GM23338 (cell line): ENCODE data around the gene EZR. TPM values are rescaled to one million over a fixed set of nuclear protein-coding genes. Genes with fewer than 3 reads are reported as not detected.

Experiments used
- ATAC-seq: fragments of 200-7000 bp; cut with Tn5 transposase; 3 replicates; pipeline ENCODE4 v1.9.1; 2020
- DNase-seq: peaks from one replicate; pipeline ENCODE4 v3.0.0-alpha.2; 2015; ENCODE audit warnings: low spot score
- H2AFZ ChIP-seq: fragments of 200-600 bp; sonication (generic); 2 replicates; pipeline ENCODE4 v1.8.0; 2016; ENCODE audit warnings: antibody characterized with exemption, mild to moderate bottlenecking, moderate library complexity
- H3F3A ChIP-seq: fragments of 200-600 bp; sonication (generic); replicated peaks from 2 replicates; pipeline ENCODE4 v1.8.0; 2017; ENCODE audit warnings: antibody characterized with exemption, mixed run types, low read depth
- H3K27ac ChIP-seq: fragments of 200-600 bp; sonication (generic); 2 replicates; pipeline ENCODE4 v1.6.1; 2016; ENCODE audit warnings: low read depth
- H3K27me3 ChIP-seq: fragments of 200-600 bp; sonication (generic); 2 replicates; pipeline ENCODE4 v1.8.0; 2016; ENCODE audit warnings: mild to moderate bottlenecking, mixed run types, moderate library complexity; ENCODE audit not compliant: insufficient read depth
- H3K36me3 ChIP-seq: fragments of 200-600 bp; sonication (generic); 2 replicates; pipeline ENCODE4 v1.8.0; 2016; ENCODE audit warnings: mild to moderate bottlenecking; ENCODE audit not compliant: insufficient read depth
- H3K4me1 ChIP-seq: fragments of 200-600 bp; sonication (generic); 2 replicates; pipeline ENCODE4 v1.8.0; 2016; ENCODE audit warnings: mild to moderate bottlenecking, moderate library complexity; ENCODE audit not compliant: insufficient read depth
- H3K4me2 ChIP-seq: fragments of 200-600 bp; sonication (generic); 2 replicates; pipeline ENCODE4 v1.7.1; 2017; ENCODE audit warnings: mixed run types
- H3K4me3 ChIP-seq: fragments of 200-600 bp; sonication (generic); 2 replicates; pipeline ENCODE4 v1.6.1; 2016; ENCODE audit warnings: mixed run types
- H3K79me2 ChIP-seq: fragments of 200-600 bp; sonication (generic); replicated peaks from 2 replicates; pipeline ENCODE4 v1.8.0; 2017; ENCODE audit warnings: mild to moderate bottlenecking; ENCODE audit not compliant: insufficient read depth
- H3K9me2 ChIP-seq: fragments of 200-600 bp; sonication (generic); 2 replicates; pipeline ENCODE4 v1.8.0; 2017; ENCODE audit not compliant: insufficient read depth
- H4K20me1 ChIP-seq: fragments of 200-600 bp; sonication (generic); replicated peaks from 2 replicates; pipeline ENCODE4 v1.8.0; 2017; ENCODE audit warnings: mild to moderate bottlenecking; ENCODE audit not compliant: insufficient read depth
- H3K27ac Mint-ChIP-seq: 2 replicates; pipeline ENCODE4 v1.8.0; 2020; ENCODE audit warnings: inconsistent platforms, mild to moderate bottlenecking, moderate library complexity, mixed read lengths
- H3K27me3 Mint-ChIP-seq: 3 replicates; pipeline ENCODE4 v1.8.0; 2022; ENCODE audit warnings: low read depth, mild to moderate bottlenecking, moderate library complexity, mixed read lengths, inconsistent platforms; ENCODE audit not compliant: insufficient read depth, poor library complexity
- H3K36me3 Mint-ChIP-seq: 3 replicates; pipeline ENCODE4 v1.8.0; 2021; ENCODE audit warnings: low read depth, mild to moderate bottlenecking, inconsistent platforms, moderate library complexity, mixed read lengths
- H3K4me1 Mint-ChIP-seq: 3 replicates; pipeline ENCODE4 v1.8.0; 2020; ENCODE audit warnings: mild to moderate bottlenecking, inconsistent platforms, mixed read lengths
- H3K4me3 Mint-ChIP-seq: 3 replicates; pipeline ENCODE4 v1.8.0; 2021; ENCODE audit warnings: moderate library complexity, mild to moderate bottlenecking, inconsistent platforms, mixed read lengths
- H3K9me3 Mint-ChIP-seq: 3 replicates; pipeline ENCODE4 v1.8.0; 2020; ENCODE audit warnings: moderate library complexity, mild to moderate bottlenecking, inconsistent platforms, mixed read lengths
- CREB1 ChIP-seq: fragments of 250-450 bp; sonication (Bioruptor Pico); IDR thresholded peaks from 2 replicates; pipeline ENCODE4 v1.5.0; 2020; ENCODE audit warnings: low read depth, mild to moderate bottlenecking, moderate library complexity
- CTCF ChIP-seq, 2 experiments: fragments of 200-600 bp in 1 of 2; sonication (generic) in 1 of 2; conservative IDR thresholded peaks; 2 replicates each; pipeline versions ENCODE4 v1.5.1 to v1.6.1; 2016 to 2017; ENCODE audit warnings: antibody characterized with exemption in 2 of 2, low read depth in 2 of 2, mild to moderate bottlenecking in 2 of 2, moderate library complexity in 1 of 2
- ETS1 ChIP-seq: IDR thresholded peaks from 2 replicates; pipeline ENCODE4 v1.6.1; 2016; ENCODE audit warnings: antibody characterized with exemption
- JUNB ChIP-seq: IDR thresholded peaks from one replicate; pipeline ENCODE4 v1.6.1; 2016; ENCODE audit warnings: antibody characterized with exemption; ENCODE audit not compliant: unreplicated experiment
- POLR2AphosphoS5 ChIP-seq: IDR thresholded peaks from 2 replicates; pipeline ENCODE4 v1.6.1; 2016; ENCODE audit warnings: antibody characterized with exemption, low read depth
- STAT1 ChIP-seq: IDR thresholded peaks from one replicate; pipeline ENCODE4 v1.6.1; 2016; ENCODE audit warnings: antibody characterized with exemption; ENCODE audit not compliant: unreplicated experiment
- ZNF331 ChIP-seq: fragments of 250-450 bp; sonication (Bioruptor Pico); IDR thresholded peaks from 2 replicates; pipeline ENCODE4 v1.5.0; 2020; ENCODE audit warnings: low read depth, mild to moderate bottlenecking, moderate library complexity
- ZNF462 ChIP-seq: fragments of 250-450 bp; sonication (Bioruptor Pico); IDR thresholded peaks from 2 replicates; pipeline ENCODE4 v1.5.0; 2020; ENCODE audit warnings: mild to moderate bottlenecking, moderate library complexity
- polyA plus RNA-seq: library from polyadenylated mRNA; unstranded; fragments of >200 nt; fragmentation: Nextera tagmentation; extraction: Ambion mirVana; gene quantifications from 2 replicates; pipeline ENCODE4 v1.2.1, GENCODE V29; 2016
- total RNA-seq: library from RNA; depleted of rRNA; stranded (reverse); fragments of >200 nt; shearing (Covaris generic); gene quantifications from 2 replicates; pipeline ENCODE4 v1.2.3, GENCODE V29; 2014

The EZR gene
- total and polyA plus RNA-seq, 2 experiments from 2014 or later: 199 to 208 TPM

- TF ChIP-seq CREB1 (no peak), STAT1 (no peak), JUNB (no peak), CTCF (conservative IDR thresholded peaks at IDR 0.05; ENCODE audit: low read depth in 2 of 2) (peak; percentile 23 to 28; a peak in 2 of 4 replicates)
- ATAC-seq: peak; percentile 7; the same call in 2 of the 3 replicates
- Histone ChIP-seq H3K9me2 (no peaks in the 10 kb centered on the region), H3F3A (0 out of 2 replicates have a peak, but pooled peaks cover 12% of the 10 kb centered on the region), H3K27me3 (no peaks in the 10 kb centered on the region), H3K27ac (peak overlapping the region; percentile 73), H3K4me3 (no peak overlapping the region), H3K79me2 (peaks cover 100% of the 10 kb centered on the region), H3K4me1 (peaks cover 95% of the 10 kb centered on the region), H4K20me1 (peaks cover 75% of the 10 kb centered on the region), H3K36me3 (peaks cover 6% of the 10 kb centered on the region), H2AFZ (no peak overlapping the region), H3K4me2 (peak overlapping the region; percentile 49)
- H3K27ac Mint-ChIP-seq: no peak overlapping the region
- no peaks in the 10 kb centered on the region for H3K9me3 Mint-ChIP-seq
- peaks cover 57% of the 10 kb centered on the region for H3K36me3 Mint-ChIP-seq
- H3K4me1 Mint-ChIP-seq: peaks cover 94% of the 10 kb centered on the region
- DNase-seq: no peak
- H3K4me3 Mint-ChIP-seq: no peak overlapping the region
- peaks cover 8% of the 10 kb centered on the region for H3K27me3 Mint-ChIP-seq
Observed at GRCh38 chr6:158808442-158808833, 10.7 kb downstream of the EZR start.

GRCh38 chr6:158807515-158808441, 11.4 kb downstream of the EZR start:
- Histone ChIP-seq H2AFZ (no peak overlapping the region), H3K27ac (peak overlapping the region; percentile 73), H4K20me1 (peaks cover 73% of the 10 kb centered on the region), H3K36me3 (peaks cover 4% of the 10 kb centered on the region; the same call in 1 of the 2 replicates), H3K79me2 (peaks cover 99% of the 10 kb centered on the region), H3K9me2 (no peaks in the 10 kb centered on the region), H3F3A (0 out of 2 replicates have a peak, but pooled peaks cover 10% of the 10 kb centered on the region), H3K4me3 (no peak overlapping the region), H3K4me2 (peak overlapping the region; percentile 49), H3K27me3 (no peaks in the 10 kb centered on the region), H3K4me1 (peaks cover 96% of the 10 kb centered on the region)
- peaks cover 52% of the 10 kb centered on the region for H3K36me3 Mint-ChIP-seq
- H3K27me3 Mint-ChIP-seq: peaks cover 5% of the 10 kb centered on the region
- H3K4me1 Mint-ChIP-seq: peaks cover 90% of the 10 kb centered on the region
- ATAC-seq (peak; percentile 10), DNase-seq (peak; percentile 44)
- no peaks in the 10 kb centered on the region for H3K9me3 Mint-ChIP-seq
- 0 out of 2 replicates have a peak overlapping the region, but pooled peaks have one; percentile 54 for H3K27ac Mint-ChIP-seq
- H3K4me3 Mint-ChIP-seq: no peak overlapping the region; the same call in 2 of the 3 replicates
- no peak for TF ChIP-seq ZNF331
- TF ChIP-seq ETS1: no peak
- TF ChIP-seq ZNF462 (CRISPR knock-in tag): no peak
- 0 out of 2 replicates have a peak, but pooled peaks have one; percentile 13 for TF ChIP-seq POLR2AphosphoS5
- TF ChIP-seq CTCF (conservative IDR thresholded peaks at IDR 0.05; ENCODE audit: low read depth in 2 of 2): peak in 1 of 2 experiments; percentile 13; a peak in 1 of 4 replicates
